ENCODE data around the gene PPM1F. TPM values are rescaled to one million over a fixed set of nuclear protein-coding genes. Genes with fewer than 3 reads are reported as not detected.

Gene PPM1F
- total and polyA plus RNA-seq, 2 donors (not counting 1 experiment from before 2014, with no cell fraction given): 18.1 to 30.0 TPM

GRCh38 chr22:21982338-21982965, 29.8 kb upstream of the PPM1F start, which contains the start of gene TOP3B:
TSS of gene TOP3B (minus strand) at chr22:21982787. CDS start at chr22:21975709, 7,078 bp downstream.
- H3K4me2 ChIP-seq (replicated peaks; ENCODE audit: low read depth, low read length, poor library complexity, severe bottlenecking): peak within 1 kb of the TSS; percentile 92
- Mint-ChIP-seq H3K4me3 (peak within 1 kb of the TSS; percentile 91), H3K4me1 (peaks cover 40% of the 10 kb centered on the region), H3K27me3 (no peaks in the 10 kb centered on the region), H3K9me3 (ENCODE audit: insufficient read depth) (no peaks in the 10 kb centered on the region), H3K27ac (peak within 1 kb of the TSS; percentile 94)
- TF ChIP-seq EZH2 (IDR thresholded peaks at IDR 0.05; ENCODE audit: borderline replicate concordance, insufficient read depth, low read depth, low read length, poor library complexity, severe bottlenecking) (no peak), CTCF (IDR thresholded peaks at IDR 0.05) (no peak)
- H3K9me3 ChIP-seq (ENCODE audit: control extremely low read depth in 1 of 3, control insufficient read depth in 2 of 3, insufficient read depth in 1 of 3, low read length in 2 of 3): peaks cover 0 to 4% (median 0%) of the 10 kb centered on the region in 3 donors
- intact Hi-C loops (cut with micrococcal nuclease): loop anchor here (5.0 kb wide), 1 partner anchor 50 kb away; no protein-coding TSS in a partner anchor
- peak within 1 kb of the TSS; percentile 45 to 94 (median 89) for H3K4me3 ChIP-seq (ENCODE audit: control extremely low read depth in 1 of 5, extremely low read depth in 1 of 5, insufficient read depth in 1 of 5, low read depth in 2 of 5, low read length in 4 of 5)
- under 1% methylated on average over 48 of the region's 54 CpGs for WGBS (ENCODE audit: insufficient coverage)
- ATAC-seq (ENCODE audit: low read depth) (peak; percentile 94), DNase-seq (peak; percentile 85)
- no peaks in the 10 kb centered on the region for H3K36me3 ChIP-seq (replicated peaks in 1 of 2; ENCODE audit: control extremely low read depth in 1 of 2, control insufficient read depth in 1 of 2, extremely low read depth in 1 of 2, insufficient read depth in 2 of 2, low read length in 1 of 2)
- CTCF ChIA-PET: interaction anchor here (0.9 to 3.4 kb wide), 8 partner anchors 10 to 220 kb away, joined by 3 to 25 read pairs (median 4); partner anchors contain the start of gene PPM1F
- peak within 1 kb of the TSS; percentile 88 for H2AFZ ChIP-seq (ENCODE audit: insufficient read depth, low read depth, low read length, poor library complexity, severe bottlenecking)
- H3K27me3 ChIP-seq (replicated peaks in 1 of 4; ENCODE audit: control extremely low read depth in 1 of 4, control insufficient read depth in 3 of 4, insufficient read depth in 4 of 4, low read length in 3 of 4): no peaks in the 10 kb centered on the region
- H3K4me1 ChIP-seq (ENCODE audit: control insufficient read depth in 2 of 2, insufficient read depth in 2 of 2, low read length in 2 of 2): peaks cover 14 to 18% of the 10 kb centered on the region in 2 donors
- H4K20me1 ChIP-seq (ENCODE audit: control insufficient read depth, insufficient read depth, low read length, poor library complexity, severe bottlenecking): no peaks in the 10 kb centered on the region
- peak within 1 kb of the TSS; percentile 91 for H3K9ac ChIP-seq (ENCODE audit: low read length)
- POLR2A ChIA-PET: interaction anchor here (0.6 to 1.6 kb wide), 8 partner anchors 10 to 704 kb away, joined by 3 to 4 read pairs (median 3); partner anchors contain the start of gene PPIL2
- H3K79me2 ChIP-seq (ENCODE audit: control insufficient read depth, insufficient read depth, low read length): peaks cover 50% of the 10 kb centered on the region
- H3K27ac ChIP-seq (ENCODE audit: low read length in 2 of 2): peak within 1 kb of the TSS; percentile 55 to 87

- Histone ChIP-seq H4K20me1 (ENCODE audit: control insufficient read depth, insufficient read depth, low read length, poor library complexity, severe bottlenecking) (peaks cover 3% of the 10 kb centered on the region), H3K27ac (ENCODE audit: low read length in 2 of 2) (peak overlapping the region; percentile 55 to 87), H3K9ac (ENCODE audit: low read length) (peak overlapping the region; percentile 91), H3K4me3 (ENCODE audit: control extremely low read depth in 1 of 5, extremely low read depth in 1 of 5, insufficient read depth in 1 of 5, low read depth in 2 of 5, low read length in 4 of 5) (peak overlapping the region; percentile 45 to 94 (median 89)), H3K9me3 (ENCODE audit: control extremely low read depth in 1 of 3, control insufficient read depth in 2 of 3, insufficient read depth in 1 of 3, low read length in 2 of 3) (peaks cover 0 to 4% (median 0%) of the 10 kb centered on the region in 3 donors), H3K4me1 (ENCODE audit: control insufficient read depth in 2 of 2, insufficient read depth in 2 of 2, low read length in 2 of 2) (peaks cover 14 to 18% of the 10 kb centered on the region in 2 donors), H2AFZ (ENCODE audit: insufficient read depth, low read depth, low read length, poor library complexity, severe bottlenecking) (peak overlapping the region; percentile 88), H3K4me2 (replicated peaks; ENCODE audit: low read depth, low read length, poor library complexity, severe bottlenecking) (peak overlapping the region; percentile 92), H3K36me3 (replicated peaks in 1 of 2; ENCODE audit: control extremely low read depth in 1 of 2, control insufficient read depth in 1 of 2, extremely low read depth in 1 of 2, insufficient read depth in 2 of 2, low read length in 1 of 2) (no peaks in the 10 kb centered on the region), H3K79me2 (ENCODE audit: control insufficient read depth, insufficient read depth, low read length) (peaks cover 50% of the 10 kb centered on the region), H3K27me3 (replicated peaks in 1 of 4; ENCODE audit: control extremely low read depth in 1 of 4, control insufficient read depth in 3 of 4, insufficient read depth in 4 of 4, low read length in 3 of 4) (no peaks in the 10 kb centered on the region)
- TF ChIP-seq EZH2 (IDR thresholded peaks at IDR 0.05; ENCODE audit: borderline replicate concordance, insufficient read depth, low read depth, low read length, poor library complexity, severe bottlenecking): no peak
- TF ChIP-seq CTCF (IDR thresholded peaks at IDR 0.05): no peak
- POLR2A ChIA-PET: interaction anchor here (1.0 to 1.6 kb wide), 6 partner anchors 9 to 704 kb away, joined by 3 to 4 read pairs (median 3); partner anchors contain the start of gene PPIL2
- DNase-seq: no peak
- Mint-ChIP-seq H3K9me3 (ENCODE audit: insufficient read depth) (no peaks in the 10 kb centered on the region), H3K4me1 (peaks cover 41% of the 10 kb centered on the region), H3K27ac (peak overlapping the region; percentile 94), H3K4me3 (peak overlapping the region; percentile 91), H3K27me3 (no peaks in the 10 kb centered on the region)
- 8% methylated on average over 1 of the region's 2 CpGs for WGBS (ENCODE audit: insufficient coverage)
- intact Hi-C loops (cut with micrococcal nuclease): loop anchor here (5.0 kb wide), 1 partner anchor 50 kb away; no protein-coding TSS in a partner anchor
- no peak for ATAC-seq (ENCODE audit: low read depth)
- CTCF ChIA-PET: interaction anchor here (0.9 to 3.4 kb wide), 8 partner anchors 9 to 220 kb away, joined by 3 to 25 read pairs (median 4); partner anchors contain the start of gene PPM1F
Observed at GRCh38 chr22:21981874-21982273, 29.2 kb upstream of the PPM1F start.

Data from B cell (primary cell).